Measurements from ENCODE around the gene SC5D.
A peak's percentile ranks its signal among the peaks of the same experiment; 100 is the strongest.

The SC5D gene

DNA sequence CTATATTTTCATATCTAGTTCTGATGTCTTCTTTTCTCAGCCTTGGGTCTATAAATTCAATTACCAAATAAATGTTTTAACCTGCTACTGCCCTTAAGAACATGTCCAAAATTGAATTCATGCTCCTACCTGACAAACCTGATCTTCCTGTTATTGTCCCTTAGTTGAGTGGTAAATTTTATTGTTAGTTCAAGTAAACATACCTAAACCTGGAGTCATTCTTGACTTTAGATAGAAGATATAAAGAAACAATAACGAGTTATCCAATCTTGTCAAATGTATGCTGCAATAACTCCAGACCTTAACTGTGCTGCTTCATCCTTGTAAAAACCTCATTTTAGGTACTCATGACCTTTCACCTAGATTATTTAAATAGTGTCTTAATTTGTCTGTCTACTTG is 34.6 kb upstream of the SC5D start:
- DNase-seq (ENCODE audit: insufficient read length) (no peak), FAIRE-seq (no peak)
- TF ChIP-seq TAF1 (IDR thresholded peaks at IDR 0.05; ENCODE audit: borderline replicate concordance, low read depth, low read length) (no peak), POLR2A (IDR thresholded peaks at IDR 0.05; ENCODE audit: low read depth, low read length) (no peak), POLR2AphosphoS5 (IDR thresholded peaks at IDR 0.05; ENCODE audit: low read depth, low read length) (no peak)

DNA sequence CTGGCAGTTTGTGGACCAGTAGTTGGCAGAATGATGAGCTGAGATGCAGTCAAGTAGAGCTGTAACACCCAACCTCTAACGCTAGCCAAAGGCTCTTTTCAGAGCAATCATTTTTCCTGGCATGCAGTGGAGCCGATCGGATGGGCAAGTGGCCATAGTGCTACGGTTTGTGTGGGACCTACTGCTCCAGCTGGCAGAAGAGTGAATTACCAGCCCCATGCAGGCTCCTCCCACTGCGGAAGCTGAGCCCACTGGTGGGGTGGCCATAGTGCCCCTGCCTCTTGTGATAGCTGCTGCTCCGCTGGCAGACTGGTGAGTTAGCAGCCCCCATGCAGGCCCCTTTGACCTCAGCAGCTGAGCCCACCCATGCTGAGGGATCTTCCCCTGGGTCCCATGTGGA is 27.0 kb upstream of the SC5D start:
- no peak for TF ChIP-seq POLR2A (IDR thresholded peaks at IDR 0.05; ENCODE audit: low read depth, low read length)
- no peak for TF ChIP-seq TAF1 (IDR thresholded peaks at IDR 0.05; ENCODE audit: borderline replicate concordance, low read depth, low read length)
- no peak for TF ChIP-seq POLR2AphosphoS5 (IDR thresholded peaks at IDR 0.05; ENCODE audit: low read depth, low read length)
- FAIRE-seq (no peak), DNase-seq (ENCODE audit: insufficient read length) (no peak)

DNA sequence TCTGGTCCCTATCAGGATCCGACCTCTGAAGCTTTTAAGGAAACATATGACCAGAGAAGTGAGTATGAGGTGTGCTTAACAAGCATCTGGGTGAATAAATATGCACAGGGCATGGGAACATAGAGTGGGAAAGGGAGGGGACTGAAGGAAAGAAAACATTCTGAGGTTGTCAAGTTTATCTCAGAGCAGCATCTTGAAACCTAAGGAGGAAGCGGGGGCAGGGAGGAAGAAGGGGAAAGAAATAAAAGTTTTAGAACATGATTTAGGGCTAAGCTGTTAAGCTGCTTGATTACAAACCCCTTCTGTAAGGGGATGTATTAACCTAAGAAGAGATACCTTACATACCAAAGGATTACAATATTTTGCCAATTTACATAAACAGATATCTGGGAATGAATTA is 24.0 kb upstream of the SC5D start:
- TF ChIP-seq POLR2A (IDR thresholded peaks at IDR 0.05; ENCODE audit: low read depth, low read length): no peak
- TF ChIP-seq POLR2AphosphoS5 (IDR thresholded peaks at IDR 0.05; ENCODE audit: low read depth, low read length): no peak
- FAIRE-seq: no peak

DNA sequence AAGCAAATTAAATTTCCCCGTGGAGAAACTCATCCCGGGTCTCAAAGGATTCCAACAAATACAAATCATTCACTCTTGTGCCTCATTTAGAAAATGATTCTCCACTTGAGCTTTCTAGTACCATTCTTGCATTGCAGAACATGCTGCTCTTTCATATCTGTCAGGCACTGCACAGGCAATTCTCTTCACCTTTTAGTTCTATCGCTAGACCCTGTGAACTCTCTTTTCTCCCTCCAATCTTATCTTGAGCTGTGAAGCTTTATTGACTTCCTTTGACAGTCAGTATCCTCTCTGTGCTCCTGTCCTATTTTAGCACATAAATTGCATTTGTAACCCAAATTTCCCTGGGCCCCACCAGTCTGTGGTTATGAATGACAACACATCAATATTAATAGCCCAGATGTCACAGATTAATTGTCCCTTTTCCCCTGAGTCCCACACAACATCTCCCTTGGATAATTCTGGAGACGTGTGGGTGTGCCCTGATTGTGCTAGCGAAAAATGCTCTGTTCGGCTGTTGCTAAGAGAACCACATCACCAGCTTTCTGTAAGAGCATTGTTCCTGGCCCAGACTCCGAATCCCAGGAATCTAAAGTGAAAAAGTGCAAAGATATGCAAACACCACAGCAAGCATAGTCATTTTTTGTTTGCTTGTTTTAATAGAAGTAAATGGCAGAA is 22.4 kb upstream of the SC5D start:
- DNase-seq (ENCODE audit: insufficient read length) (no peak), FAIRE-seq (no peak)
- TF ChIP-seq TAF1 (IDR thresholded peaks at IDR 0.05; ENCODE audit: borderline replicate concordance, low read depth, low read length) (no peak), POLR2AphosphoS5 (IDR thresholded peaks at IDR 0.05; ENCODE audit: low read depth, low read length) (no peak), POLR2A (IDR thresholded peaks at IDR 0.05; ENCODE audit: low read depth, low read length) (no peak)

More for the DNA sequence above, 24.0 kb upstream of the SC5D start:
- no peak for DNase-seq (ENCODE audit: insufficient read length)

DNA sequence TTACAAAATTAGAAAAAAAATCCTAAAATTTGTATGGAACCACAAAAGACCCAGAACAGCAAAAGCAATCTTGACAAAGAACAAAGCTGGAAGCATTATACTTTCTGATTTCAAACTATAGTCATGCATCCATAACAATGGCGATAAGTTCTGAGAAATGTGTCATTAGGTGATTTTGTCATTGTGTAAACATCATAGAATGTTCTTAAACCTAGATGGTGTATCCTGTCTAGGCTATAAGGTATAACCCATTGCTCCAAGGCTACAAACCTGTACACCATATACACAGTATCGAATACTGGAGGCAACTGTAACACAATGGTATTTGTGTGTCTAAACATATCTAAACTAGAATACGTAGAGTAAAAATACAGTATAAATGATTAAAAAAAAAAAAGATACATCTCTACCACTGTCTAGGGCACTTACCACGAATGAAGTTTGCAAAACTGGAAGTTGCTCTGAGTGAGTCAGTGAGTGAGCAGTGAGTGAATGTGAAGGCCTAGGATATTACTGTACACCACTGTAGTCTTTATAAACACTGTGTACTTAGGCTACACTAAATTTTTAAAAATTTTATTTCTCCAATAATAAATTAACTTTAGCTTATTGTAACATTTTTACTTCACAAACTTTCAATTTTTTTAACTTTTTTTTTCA is 18.1 kb upstream of the SC5D start:
- DNase-seq (ENCODE audit: insufficient read length) (no peak), FAIRE-seq (no peak)
- no peak for TF ChIP-seq POLR2AphosphoS5 (IDR thresholded peaks at IDR 0.05; ENCODE audit: low read depth, low read length)
- no peak for TF ChIP-seq POLR2A (IDR thresholded peaks at IDR 0.05; ENCODE audit: low read depth, low read length)
- no peak for TF ChIP-seq TAF1 (IDR thresholded peaks at IDR 0.05; ENCODE audit: borderline replicate concordance, low read depth, low read length)

DNA sequence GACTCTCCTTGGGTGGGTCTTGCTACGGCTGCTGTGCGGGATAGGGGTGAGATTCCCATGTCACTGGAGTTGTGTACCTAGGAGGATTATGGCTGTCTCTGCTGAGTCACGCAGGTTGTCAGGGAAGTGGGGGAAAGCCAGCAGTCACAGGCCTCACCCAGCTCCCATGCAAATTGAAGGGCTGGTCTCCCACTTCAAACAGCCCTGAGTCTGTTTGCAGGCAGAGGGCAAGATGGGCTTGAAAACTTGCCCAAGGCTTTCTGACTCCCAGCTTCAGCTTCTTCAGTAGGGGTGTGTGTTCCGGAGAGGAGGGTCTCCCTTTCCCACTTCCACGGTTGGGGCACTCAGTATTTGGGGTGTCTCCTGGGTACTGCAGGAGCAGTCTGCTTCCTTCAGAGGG is 10.9 kb upstream of the SC5D start:
- TF ChIP-seq POLR2A (IDR thresholded peaks at IDR 0.05; ENCODE audit: low read depth, low read length) (no peak), TAF1 (IDR thresholded peaks at IDR 0.05; ENCODE audit: borderline replicate concordance, low read depth, low read length) (no peak), POLR2AphosphoS5 (IDR thresholded peaks at IDR 0.05; ENCODE audit: low read depth, low read length) (no peak)
- DNase-seq (ENCODE audit: insufficient read length): no peak
- FAIRE-seq: peak; percentile 44

DNA sequence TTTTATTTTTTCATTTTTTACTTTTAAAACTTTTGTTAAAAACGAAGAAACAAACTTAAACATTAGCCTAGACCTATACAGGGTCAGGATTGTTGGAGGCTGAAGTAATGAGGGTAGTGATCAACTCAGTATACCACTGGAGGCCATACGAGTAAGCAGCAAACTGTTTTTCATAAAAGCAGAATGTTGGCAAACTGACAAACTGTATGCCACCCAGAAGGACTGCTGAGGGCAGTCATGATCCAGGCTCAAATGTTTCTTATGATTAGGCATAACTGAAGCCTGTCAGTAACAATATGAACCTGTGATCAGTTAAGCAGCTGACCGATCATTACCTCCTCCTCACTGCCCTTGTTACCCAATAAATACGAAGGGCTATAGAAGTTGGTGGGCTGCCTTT is 10.2 kb upstream of the SC5D start:
- DNase-seq (ENCODE audit: insufficient read length) (no peak), FAIRE-seq (no peak)
- TF ChIP-seq POLR2A (IDR thresholded peaks at IDR 0.05; ENCODE audit: low read depth, low read length) (no peak), POLR2AphosphoS5 (IDR thresholded peaks at IDR 0.05; ENCODE audit: low read depth, low read length) (no peak), TAF1 (IDR thresholded peaks at IDR 0.05; ENCODE audit: borderline replicate concordance, low read depth, low read length) (no peak)

DNA sequence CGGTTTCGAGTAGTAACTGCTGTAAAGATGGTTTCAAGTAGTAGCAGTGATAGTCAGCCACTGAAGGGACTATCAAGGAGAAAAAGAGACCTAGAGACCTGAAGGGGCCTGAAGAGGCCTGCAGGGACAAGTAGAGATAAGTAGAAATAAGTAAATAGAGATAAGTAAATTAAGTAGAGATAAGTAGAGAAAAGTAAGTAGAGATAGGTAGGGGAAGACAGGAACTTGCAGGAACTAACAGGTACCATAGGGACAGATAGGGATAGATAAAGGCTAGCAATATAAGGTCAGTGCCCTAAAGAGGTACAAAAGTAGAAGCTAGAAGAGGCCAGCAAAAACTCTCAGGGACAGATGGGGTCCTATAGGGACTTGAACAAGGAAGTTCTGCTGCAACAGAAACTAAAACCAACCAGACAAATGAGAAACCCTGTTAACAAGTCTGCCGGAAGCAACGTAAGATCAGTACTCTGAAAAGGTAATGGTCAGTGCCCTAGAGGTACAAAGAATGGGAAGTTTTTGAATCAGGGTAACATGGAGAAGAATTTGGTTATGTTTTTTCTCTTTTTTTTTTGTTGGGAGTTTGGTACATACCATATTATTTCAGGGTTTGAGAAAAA is 9.6 kb upstream of the SC5D start:
- DNase-seq (ENCODE audit: insufficient read length): no peak
- FAIRE-seq: peak; percentile 90
- no peak for TF ChIP-seq POLR2A (IDR thresholded peaks at IDR 0.05; ENCODE audit: low read depth, low read length)
- no peak for TF ChIP-seq POLR2AphosphoS5 (IDR thresholded peaks at IDR 0.05; ENCODE audit: low read depth, low read length)
- TF ChIP-seq TAF1 (IDR thresholded peaks at IDR 0.05; ENCODE audit: borderline replicate concordance, low read depth, low read length): no peak

DNA sequence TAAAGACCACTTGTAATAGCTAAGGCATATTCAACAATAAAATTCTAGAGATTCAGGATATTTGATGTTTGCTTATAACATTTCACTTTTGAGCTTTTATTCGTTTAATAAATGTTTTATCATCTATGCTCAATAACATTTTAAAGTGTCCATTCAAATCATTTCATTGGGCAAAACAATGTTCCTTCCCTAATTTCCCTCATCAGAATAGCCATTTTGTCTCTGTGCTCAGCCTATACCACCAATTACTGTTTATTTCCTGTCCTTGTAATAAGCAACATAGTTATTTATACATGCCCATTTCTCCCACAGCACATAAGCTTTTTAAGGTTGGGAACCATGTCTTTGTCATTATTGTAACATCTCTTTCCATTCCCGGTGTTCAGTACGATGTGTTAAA is 1.3 kb upstream of the SC5D start:
- DNase-seq (ENCODE audit: insufficient read length): no peak
- peak; percentile 33 for FAIRE-seq

DNA sequence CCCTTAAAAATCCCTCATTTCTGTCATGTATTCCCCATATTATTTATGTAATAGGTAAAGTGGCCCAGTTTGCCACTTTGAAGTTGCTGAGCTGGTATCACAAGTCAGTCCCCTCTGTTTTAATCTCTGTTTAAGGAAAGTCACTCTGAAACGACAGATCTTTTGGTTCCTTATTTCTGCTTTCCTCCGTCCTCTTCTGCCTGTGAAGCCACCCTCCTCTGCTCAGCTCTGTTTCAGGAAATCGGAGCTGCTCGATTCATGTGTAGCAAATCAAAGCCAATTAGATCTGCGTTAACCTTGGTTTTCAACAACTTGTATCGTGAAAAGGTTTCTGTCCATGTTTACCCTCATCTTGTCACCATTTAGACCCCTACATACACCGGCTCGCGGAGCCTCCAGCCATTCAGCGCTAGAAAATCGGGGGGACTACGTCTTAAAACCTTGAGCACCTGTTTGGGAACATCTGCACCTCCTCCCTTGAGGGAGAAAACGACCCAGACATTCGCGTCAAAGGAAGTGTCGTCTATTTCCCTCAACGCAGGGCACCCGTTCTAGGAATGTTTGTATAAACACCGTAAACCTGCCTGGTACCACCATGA is 576 bp upstream of the SC5D start:
- FAIRE-seq (no peak), DNase-seq (ENCODE audit: insufficient read length) (no peak)
- no peak for TF ChIP-seq POLR2AphosphoS5 (IDR thresholded peaks at IDR 0.05; ENCODE audit: low read depth, low read length)
- no peak for TF ChIP-seq TAF1 (IDR thresholded peaks at IDR 0.05; ENCODE audit: borderline replicate concordance, low read depth, low read length)
- TF ChIP-seq POLR2A (IDR thresholded peaks at IDR 0.05; ENCODE audit: low read depth, low read length): no peak

More for the DNA sequence above, 1.3 kb upstream of the SC5D start:
- TF ChIP-seq POLR2A (IDR thresholded peaks at IDR 0.05; ENCODE audit: low read depth, low read length) (no peak), TAF1 (IDR thresholded peaks at IDR 0.05; ENCODE audit: borderline replicate concordance, low read depth, low read length) (no peak), POLR2AphosphoS5 (IDR thresholded peaks at IDR 0.05; ENCODE audit: low read depth, low read length) (no peak)

DNA sequence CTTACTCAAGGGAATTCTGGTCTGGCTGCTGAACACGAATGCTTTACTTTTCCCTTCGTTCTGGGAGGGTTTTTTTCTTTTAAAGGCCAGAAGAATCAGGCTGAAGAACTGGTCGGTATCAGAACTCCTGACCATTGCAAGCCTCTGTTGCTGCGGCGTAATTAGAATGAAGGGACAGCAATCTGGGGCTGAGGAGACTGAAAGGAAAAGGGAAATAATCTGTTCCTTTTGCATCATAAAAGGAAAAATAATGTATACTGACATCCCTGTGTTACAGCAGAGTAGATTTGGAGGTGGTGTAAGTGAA is 670 bp downstream of the SC5D start:
- TF ChIP-seq POLR2A (IDR thresholded peaks at IDR 0.05; ENCODE audit: low read depth, low read length) (no peak), POLR2AphosphoS5 (IDR thresholded peaks at IDR 0.05; ENCODE audit: low read depth, low read length) (no peak), TAF1 (IDR thresholded peaks at IDR 0.05; ENCODE audit: borderline replicate concordance, low read depth, low read length) (no peak)
- DNase-seq (ENCODE audit: insufficient read length) (no peak), FAIRE-seq (no peak)
